GM08714 (cell line): ENCODE results near the gene SLC17A7.
"Not testable (repeated sequence)": the region's sequence is repeated elsewhere in the genome, so short reads cannot be mapped to it uniquely, and the experiment has no call there.

Source experiments
- H3K4me3 ChIP-seq: fragments of 200-500 bp; sonication (Bioruptor generic); 2 replicates; pipeline ENCODE4 v1.5.1; 2014; ENCODE audit warnings: mild to moderate bottlenecking, low read length, inconsistent platforms
- ZNF274 ChIP-seq: IDR thresholded peaks from 2 replicates; pipeline ENCODE4 v1.6.1; 2012; ENCODE audit warnings: mild to moderate bottlenecking, low read depth, low read length

SLC17A7 gene

DNA sequence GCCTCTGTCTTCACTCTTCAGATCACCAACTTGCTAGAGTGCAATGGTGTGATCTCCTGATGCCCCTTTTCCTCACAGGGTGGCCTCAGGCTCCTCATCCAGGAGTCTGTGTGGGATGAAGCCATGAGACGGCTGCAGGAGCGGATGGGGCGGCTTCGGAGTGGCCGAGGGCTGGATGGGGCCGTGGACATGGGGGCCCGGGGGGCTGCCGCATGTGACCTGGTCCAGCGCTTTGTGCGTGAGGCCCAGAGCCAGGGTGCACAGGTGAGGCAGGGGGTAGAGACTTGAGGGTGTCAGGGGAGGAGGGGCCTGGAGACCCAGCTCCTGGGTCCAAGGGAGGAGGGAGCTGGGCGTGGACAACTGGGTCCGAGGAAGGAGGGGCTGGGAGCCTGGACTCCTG lies 21.2 kb upstream of the SLC17A7 start:
- TF ChIP-seq ZNF274 = no peak

GRCh38 chr19:49461656-49462055 lies 20.3 kb upstream of the SLC17A7 start:
- no peak overlapping the region for H3K4me3 ChIP-seq
- no peak for TF ChIP-seq ZNF274

More for the DNA sequence above, 21.2 kb upstream of the SLC17A7 start:
- H3K4me3 ChIP-seq = no peak overlapping the region

- not testable (repeated sequence) for H3K4me3 ChIP-seq
Measured at GRCh38 chr19:49461130-49461529, 19.8 kb upstream of the SLC17A7 start.

DNA sequence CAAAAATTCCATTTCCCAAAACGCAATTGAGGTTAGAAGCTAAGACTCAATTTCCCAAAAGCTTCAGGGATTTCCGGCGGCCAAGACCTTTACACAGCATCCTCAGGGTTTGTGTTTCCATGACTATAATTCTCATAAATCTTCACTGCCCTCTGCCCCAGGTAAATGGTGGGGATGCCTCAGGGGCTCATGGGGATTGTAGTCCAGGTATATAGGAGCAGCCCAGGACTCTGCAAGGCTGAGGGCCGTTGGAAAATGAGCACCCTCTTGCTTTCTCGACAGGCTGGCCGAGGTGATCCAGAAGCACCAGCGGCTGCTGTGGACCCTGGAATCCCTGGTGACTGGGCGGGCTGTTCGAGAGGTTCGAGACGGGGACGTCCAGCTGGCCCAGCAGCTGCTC lies 18.1 kb upstream of the SLC17A7 start:
- no peak overlapping the region for H3K4me3 ChIP-seq
- no peak for TF ChIP-seq ZNF274

DNA sequence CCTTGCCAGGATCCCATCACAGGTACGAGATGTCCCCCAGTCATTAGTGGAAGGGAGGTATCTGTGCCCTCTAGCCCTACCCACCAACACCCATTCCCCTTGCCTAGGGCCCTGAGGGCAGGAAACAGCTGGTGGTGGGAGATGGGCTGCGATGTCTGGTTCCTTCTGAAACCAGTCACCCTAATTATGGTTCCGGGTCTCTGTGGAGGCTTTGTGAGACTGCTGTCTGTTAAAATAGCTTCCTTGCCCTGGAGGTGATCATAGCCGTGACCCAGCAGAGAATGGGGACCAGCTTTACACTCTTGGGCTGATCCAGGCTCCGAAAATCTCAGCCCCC lies 17.2 kb upstream of the SLC17A7 start:
- TF ChIP-seq ZNF274 = no peak
- no peak overlapping the region for H3K4me3 ChIP-seq

GRCh38 chr19:49456326-49456725 lies 15.0 kb upstream of the SLC17A7 start:
- no peak overlapping the region for H3K4me3 ChIP-seq
- no peak for TF ChIP-seq ZNF274

- no peak overlapping the region for H3K4me3 ChIP-seq
- no peak for TF ChIP-seq ZNF274
Measured at GRCh38 chr19:49455773-49456172, 14.4 kb upstream of the SLC17A7 start.

GRCh38 chr19:49453757-49454240 lies 12.5 kb upstream of the SLC17A7 start:
- H3K4me3 ChIP-seq = peak overlapping the region; percentile 80
- no peak for TF ChIP-seq ZNF274

GRCh38 chr19:49453013-49453756 lies 11.9 kb upstream of the SLC17A7 start, which contains the start of gene ALDH16A1:
TSS of gene ALDH16A1 (plus strand) at chr19:49453225. CDS start at chr19:49453332, 107 bp downstream.
- no peak for TF ChIP-seq ZNF274
- H3K4me3 ChIP-seq = peak within 1 kb of the TSS; percentile 80

- peak within 1 kb of the TSS; percentile 90 for H3K4me3 ChIP-seq
- no peak for TF ChIP-seq ZNF274
Measured at GRCh38 chr19:49451430-49452181, 10.3 kb upstream of the SLC17A7 start, which contains the start of gene PIH1D1. TSS of gene PIH1D1 (minus strand) at chr19:49451814. CDS start at chr19:49451574, 240 bp downstream.

DNA sequence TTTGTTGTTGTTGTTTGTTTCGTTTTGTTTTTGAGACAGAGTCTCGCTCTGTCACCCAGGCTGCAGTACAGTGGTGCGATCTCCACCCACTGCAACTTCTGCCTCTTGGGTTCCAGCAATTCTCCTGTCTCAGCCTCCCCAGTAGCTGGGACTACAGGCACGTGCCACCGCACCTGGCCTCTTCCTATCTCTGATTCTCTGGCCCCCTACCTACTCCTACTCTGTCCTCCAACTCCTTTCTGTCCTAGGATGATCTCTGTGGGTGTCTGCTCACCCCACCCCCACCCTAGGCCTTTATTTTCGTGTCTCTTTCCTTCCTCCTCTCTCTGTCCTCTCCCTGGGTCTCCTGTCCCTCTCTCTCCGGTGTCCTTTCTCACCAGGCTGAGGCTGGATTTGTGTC lies 9.1 kb upstream of the SLC17A7 start:
- peak overlapping the region; percentile 90 for H3K4me3 ChIP-seq

DNA sequence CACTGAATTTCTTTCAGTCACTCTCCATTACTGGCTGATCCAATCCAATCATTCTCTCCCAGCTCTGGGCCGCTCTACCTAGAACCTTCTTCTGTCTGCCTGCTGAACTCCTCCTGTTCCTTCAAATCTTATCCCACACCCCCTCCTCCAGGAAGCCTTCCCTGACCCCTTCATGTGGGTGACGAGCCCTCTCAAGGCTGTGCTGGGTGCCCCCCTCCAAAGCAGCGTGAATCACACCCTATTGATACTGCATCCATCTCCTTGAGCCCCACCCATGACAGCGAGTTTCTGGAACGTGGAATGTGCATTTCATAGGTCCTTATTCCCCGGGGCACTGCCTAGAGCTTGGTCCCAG lies 7.1 kb upstream of the SLC17A7 start:
- TF ChIP-seq ZNF274 = no peak
- no peak overlapping the region for H3K4me3 ChIP-seq

More for the DNA sequence above, 9.1 kb upstream of the SLC17A7 start:
- TF ChIP-seq ZNF274 = no peak

- TF ChIP-seq ZNF274 = no peak
- no peak overlapping the region for H3K4me3 ChIP-seq
Measured at GRCh38 chr19:49447485-49448431, 6.4 kb upstream of the SLC17A7 start.

DNA sequence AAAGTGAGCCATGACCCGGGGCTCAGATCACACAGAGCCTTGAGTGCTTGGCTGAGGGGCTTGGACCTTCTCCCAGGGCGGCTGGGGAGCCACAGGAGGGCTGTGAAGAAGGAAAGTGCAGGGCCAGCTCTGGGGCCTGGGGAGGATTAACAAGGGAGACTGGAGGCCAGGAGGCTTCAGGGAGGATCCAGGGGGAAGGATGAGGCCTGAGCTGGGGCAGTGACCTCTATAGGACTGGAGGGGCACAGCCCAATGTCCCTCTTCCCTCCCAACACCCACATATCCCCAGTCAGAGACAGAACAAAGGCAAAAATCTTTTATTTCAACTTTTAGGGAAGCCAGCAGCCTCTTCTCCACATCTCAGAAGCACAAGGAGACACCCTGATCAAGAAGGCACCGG lies 4.7 kb upstream of the SLC17A7 start:
- H3K4me3 ChIP-seq = no peak overlapping the region
- TF ChIP-seq ZNF274 = no peak

DNA sequence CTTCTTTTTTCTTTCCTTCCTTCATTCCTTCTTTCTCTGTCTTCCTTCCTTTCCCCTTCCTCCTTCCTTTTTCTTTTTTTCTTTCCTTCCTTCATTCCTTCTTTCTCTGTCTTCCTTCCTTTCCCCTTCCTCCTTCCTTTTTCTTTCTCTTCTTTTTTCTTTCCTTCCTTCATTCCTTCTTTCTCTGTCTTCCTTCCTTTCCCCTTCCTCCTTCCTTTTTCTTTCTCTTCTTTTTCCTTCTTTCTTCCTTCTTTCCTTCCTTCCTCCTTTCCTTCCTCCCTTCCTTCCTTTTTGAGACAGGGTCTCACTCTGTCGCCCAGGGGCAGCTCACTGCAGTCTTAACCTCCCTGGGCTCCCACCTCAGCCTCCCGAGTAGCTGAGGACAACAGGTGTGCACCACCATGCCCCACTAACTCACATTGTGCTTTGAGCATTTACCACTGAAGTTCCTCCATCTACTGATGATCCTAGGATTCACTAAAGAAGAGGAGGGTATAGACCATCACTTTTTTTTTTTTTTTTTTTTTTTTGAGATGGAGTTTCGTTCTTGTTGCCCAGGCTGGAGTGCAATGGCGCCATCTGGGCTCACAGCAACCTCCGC lies 2.9 kb upstream of the SLC17A7 start:
- not testable (repeated sequence) for H3K4me3 ChIP-seq
